SIG-M5 (cell line): ENCODE data around the gene NIP7.

ENCODE experiments used
- DNase-seq: peaks from one replicate; lab custom pipeline; 2025; lab: John Stamatoyannopoulos, UW

The NIP7 gene

GRCh38 chr16:69318911-69319289 is 20.7 kb upstream of the NIP7 start:
- DNase-seq: no peak

- DNase-seq: no peak
Observed at GRCh38 chr16:69319381-69319780, 20.2 kb upstream of the NIP7 start.

DNA sequence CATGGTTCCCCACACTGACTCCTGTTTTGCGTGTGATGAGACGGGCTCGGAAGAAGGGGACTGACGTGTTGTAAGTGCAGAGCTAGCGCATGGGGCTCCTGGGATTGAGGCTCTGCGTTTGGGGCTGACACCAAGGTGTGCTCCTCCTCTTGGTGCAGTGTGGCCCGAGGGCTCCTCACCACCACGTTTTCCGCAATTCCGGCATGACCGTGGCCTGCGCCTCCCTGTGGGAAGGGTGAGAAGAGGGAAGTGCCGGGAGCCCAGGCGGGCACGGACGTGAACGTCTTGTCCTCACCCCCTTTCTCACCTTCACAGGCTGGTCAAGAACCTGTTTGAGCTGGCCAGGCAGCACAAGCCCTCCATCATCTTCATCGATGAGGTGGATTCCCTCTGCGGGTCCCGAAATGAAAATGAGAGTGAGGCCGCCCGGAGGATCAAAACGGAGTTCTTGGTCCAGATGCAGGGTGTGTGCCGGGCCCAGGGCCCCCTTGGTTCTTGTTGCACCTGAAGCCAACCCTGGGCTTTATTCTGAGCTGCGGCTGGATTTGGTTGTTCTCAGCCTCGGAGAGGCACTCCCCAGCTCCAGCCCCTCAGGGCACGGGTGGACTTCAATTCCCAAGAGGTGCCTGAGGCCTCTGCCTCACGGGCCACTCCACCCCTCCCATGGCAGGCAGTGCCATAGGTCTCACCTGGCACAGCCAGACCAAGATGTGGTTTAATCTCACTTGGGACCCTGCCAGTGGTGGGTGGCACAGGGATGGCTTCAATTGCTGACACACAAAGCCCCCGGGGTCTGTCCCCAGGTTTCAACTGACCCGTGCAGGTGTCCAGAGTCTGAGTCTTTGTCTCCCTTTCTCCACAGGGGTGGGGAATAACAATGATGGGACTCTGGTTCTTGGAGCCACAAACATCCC is 19.5 kb upstream of the NIP7 start:
- no peak for DNase-seq

GRCh38 chr16:69320740-69321073 is 18.9 kb upstream of the NIP7 start:
- no peak for DNase-seq

- no peak for DNase-seq
Observed at GRCh38 chr16:69321080-69321479, 18.5 kb upstream of the NIP7 start.

DNA sequence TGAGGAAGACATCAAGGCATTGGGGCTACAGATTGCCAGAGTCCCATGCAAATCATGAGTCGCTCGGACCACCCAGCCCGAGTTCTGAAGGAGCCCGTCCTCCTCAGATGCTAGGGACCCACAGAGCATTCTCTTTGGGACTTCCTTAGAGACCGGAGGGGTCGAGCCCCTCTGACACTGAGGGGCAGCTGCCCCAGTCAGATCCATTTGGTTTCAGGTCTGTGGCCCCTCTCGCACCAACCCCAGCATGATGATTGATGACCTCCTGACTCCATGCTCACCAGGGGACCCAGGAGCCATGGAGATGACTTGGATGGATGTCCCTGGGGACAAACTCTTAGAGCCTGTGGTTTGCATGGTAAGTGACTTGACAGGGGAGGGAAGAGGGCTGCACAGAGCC is 17.2 kb upstream of the NIP7 start:
- no peak for DNase-seq

DNA sequence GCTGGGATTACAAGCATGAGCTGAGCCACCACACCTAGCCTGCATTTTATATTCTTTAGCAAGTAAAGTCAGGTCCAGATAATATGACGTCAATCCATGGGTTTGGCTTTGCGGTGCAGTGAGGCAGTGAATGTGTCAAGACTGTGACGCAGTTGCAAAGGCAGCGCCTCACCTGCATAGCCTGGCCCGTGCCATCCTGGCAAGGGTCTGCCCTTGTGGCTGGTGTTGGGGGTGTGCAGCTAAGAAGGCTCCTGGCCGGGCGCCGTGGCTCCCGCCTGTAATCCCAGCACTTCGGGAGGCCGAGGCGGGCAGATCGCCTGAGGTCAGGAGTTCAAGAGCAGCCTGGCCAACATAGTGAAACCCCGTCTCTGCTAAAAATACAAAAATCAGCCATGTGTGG is 16.2 kb upstream of the NIP7 start:
- no peak for DNase-seq

DNA sequence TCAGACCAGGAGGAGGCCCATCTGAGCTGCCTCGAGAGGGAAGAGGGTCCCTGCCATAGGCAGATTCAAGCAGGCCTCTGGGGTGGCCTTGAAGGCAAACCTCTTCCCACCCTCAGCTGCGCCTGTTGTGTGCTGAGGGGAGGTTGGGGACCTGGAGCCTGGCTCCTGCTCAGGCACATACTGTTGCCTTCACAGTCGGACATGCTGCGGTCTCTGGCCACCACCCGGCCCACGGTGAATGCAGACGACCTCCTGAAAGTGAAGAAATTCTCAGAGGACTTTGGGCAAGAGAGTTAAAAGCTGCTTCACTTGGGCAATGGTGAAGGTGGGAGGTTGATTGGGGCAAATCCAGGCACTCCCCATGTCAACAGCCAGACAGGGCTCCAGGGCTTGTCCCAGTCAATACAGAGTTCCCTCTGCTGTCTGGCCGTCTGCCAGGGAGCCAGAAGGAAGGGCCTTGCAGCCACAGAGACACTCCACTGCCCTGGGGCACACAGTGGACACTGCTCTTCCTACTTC is 15.5 kb upstream of the NIP7 start:
- DNase-seq: no peak

DNA sequence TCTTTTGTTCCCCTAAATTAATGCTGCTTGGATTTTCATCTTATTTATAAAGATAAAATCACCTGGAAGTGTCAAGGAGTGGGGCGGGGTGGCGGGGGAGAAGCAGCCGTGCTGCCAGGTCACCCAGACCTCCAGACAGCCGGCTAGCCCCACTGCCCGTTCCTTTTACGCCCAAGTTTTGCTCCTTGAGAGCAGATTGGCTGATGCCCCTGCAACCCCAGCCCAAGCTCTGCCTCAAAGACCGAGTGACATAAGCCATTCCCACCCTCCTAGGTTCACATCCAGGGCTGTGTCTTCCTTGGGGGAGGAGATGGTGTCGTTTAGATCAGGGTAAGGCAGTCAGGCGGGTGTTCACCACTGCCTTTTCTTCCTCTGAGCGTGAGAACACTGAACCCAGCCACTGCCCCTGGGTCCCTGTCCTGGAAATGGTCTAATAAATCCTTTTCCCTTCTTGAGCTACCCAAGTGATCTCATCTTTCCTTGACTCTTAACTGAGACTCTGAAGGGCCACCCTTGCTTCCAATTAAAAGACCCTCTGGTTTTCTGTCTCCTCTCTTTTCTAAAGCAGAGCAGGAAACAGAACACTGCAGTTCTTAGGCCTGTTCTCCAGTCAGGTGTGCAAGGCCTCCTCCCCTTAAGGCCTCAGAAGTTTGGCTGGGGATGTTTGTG is 14.9 kb upstream of the NIP7 start:
- no peak for DNase-seq

GRCh38 chr16:69325784-69326171 is 13.8 kb upstream of the NIP7 start:
- DNase-seq: no peak

DNA sequence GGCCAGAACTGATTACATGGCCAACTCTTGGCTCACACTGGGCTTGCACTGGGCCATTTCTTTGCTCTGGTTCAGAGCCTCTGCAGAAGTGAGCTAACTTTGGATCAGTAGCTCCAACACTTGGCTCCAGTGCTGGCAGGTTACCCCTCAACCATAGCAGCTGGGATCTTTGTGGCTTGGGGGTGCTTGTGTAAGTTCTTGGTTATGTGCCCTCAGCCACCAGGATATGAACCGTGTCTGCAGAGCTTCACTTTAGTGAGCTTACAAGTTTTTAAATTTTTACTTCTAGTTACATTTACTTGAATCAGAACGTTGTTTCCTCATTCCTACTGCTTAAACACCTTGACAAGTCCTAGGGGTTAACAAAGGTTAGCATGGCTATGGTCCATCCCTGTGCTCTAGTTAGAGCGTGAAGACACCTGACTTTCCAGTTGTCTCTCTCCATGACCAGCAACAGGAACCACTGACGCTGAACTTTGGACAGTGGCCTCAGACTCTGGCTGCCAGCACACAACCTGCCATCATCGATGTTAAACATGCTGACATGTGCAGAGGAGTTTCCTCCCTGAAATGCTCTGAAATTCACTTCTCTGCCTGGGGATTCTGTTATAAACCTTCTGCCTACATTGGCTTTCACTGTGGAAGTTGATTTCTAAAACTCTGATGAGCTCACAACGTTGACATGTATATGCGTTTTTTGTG is 13.2 kb upstream of the NIP7 start:
- no peak for DNase-seq

- DNase-seq: no peak
Observed at GRCh38 chr16:69327585-69328310, 11.8 kb upstream of the NIP7 start.

DNA sequence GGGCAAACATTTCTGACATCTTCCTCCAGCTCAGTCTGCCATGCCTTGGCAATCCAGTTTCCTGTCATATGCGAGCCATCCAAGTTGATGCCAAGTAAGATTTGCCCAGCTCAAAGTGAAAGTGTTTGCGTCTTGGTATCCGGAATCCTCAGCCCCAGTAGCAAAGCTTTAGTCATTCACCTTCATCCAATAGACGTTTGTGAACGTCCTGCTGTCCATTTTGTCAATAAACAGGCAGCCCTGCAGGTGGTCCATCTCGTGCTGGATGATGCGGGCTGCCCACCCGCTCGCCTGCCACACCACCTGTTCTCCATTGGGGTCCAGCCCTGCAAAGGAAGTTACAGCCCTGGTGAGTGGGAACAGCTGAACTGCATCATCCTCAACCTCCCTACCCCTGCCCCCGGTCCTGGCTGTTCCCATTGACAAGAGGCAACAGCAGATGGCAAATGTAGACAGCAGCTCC is 10.7 kb upstream of the NIP7 start:
- DNase-seq: no peak

DNA sequence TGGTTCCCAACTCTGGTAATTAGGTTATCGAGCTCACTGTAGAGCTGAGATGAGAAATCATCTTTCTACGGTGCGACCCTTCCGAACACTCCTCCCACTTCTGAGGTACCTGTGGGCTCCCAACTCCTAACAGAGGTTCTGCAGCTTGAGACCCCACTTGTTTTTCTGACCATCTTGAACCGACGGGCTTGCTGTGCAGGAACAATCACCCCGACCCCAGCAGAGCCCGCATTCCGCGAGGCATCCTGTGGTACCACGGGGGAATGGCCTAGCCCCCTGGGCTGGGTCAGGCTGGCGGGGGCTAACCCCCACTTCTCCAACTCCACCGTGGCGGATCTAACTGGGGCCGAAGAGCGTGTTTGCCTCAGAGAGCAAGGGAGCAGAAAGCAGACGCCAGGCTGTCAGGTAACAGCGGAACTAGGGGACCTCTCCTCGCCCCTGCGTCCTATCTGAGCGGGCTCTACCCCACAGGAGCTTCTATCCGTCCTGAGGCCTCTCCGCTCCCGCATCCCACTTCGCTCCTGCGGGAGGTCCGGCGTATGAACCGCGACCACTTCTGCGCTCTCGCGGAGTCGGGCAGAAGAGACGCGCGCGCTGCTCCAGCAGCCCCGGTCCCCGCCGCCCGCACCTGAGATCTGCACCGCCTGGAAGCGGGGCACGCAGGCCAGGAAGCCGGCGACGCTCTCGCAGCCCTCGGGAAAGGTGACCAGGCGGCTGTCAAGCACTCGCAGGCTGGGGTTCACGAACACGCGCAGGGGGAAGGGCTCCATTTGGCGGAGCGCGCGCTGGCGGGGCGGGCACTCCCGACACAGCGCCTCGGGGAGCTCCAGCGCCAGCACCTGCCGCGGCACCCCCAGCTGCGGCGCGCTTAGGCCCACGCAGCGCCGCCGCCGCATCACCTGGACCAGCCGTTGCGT is 9.9 kb upstream of the NIP7 start:
- no peak for DNase-seq

DNA sequence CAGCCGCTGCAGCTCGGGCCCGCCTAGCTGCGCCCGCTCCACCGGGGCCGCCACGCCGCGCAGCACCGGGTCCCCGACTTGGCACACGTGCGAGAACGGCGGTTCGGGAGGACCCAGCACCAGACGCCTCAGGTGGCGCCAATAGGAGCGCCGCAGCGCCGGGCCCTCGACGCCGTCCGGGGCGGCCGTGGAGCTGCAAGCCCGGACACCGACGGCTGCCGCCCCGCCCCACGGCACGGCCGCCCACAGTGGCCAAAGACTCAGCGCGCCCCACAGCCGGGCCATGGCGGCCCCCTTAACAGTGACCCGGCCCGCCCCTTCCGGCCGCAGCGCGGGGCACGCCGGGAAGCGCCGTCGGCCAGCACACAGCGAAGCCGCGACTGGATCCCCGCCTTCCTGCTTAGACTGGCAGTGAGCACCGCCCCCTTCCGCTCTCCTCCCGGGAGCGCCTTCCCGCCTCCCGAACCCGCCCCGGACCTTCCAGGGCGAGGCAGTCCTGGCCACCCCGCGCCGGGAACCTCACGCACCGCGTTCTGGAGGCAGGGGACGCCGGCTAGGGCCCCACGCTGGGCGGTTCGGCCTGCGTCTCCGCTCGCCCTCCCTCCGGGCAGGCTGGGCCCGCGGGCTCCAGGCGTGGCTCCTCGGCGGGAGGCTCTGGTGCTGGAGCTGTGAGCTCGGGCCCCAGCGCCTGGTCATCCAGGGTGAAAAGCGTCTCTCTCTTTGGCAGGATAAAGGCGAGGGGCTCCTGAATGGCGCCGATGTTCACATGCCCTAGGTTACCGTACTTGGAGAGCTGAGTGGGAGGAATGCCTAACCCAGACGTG is 9.1 kb upstream of the NIP7 start, which contains the start of gene PDF:
PDF (minus strand) TSS at position 303 of the 824 bp plus-strand sequence; CDS start at position 285, 18 bp downstream.
- DNase-seq: no peak

GRCh38 chr16:69334696-69335095 is 4.9 kb upstream of the NIP7 start:
- DNase-seq: no peak

DNA sequence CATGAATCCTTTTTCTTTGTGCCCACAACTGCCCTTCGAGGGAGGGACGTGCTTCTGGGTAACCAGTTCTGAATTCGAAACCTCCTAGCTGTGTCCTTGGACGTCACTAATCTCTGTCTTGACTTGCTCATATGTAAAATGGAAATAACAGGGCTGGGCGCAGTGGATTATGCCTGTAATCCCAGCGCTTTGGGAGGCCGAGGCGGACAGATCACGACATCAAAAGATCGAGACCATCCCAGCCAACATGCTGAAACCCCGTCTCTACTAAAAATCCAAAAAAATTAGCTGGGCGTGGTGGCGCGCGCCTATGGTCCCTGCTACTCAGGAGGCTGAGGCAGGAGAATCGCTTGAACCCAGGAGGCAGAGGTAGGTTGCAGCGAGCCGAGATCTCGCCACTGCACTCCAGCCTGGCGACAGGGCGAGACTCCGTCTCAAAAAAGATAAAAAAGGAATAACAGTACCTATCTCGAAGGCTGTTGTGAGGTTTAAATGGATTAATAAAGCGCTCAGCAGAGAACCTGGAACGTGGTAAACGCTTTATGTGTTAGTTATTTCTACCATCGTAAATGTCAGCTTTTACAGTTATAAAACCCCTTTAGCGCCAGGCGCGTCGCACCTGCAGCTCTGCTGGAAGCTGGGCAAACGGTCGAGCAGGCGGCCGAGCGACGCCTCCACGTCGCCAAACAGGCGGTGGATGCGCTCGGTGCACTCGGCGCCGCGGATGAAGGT is 849 bp upstream of the NIP7 start:
- DNase-seq: no peak

GRCh38 chr16:69340095-69340644 is 598 bp downstream of the NIP7 start:
- DNase-seq: no peak

DNA sequence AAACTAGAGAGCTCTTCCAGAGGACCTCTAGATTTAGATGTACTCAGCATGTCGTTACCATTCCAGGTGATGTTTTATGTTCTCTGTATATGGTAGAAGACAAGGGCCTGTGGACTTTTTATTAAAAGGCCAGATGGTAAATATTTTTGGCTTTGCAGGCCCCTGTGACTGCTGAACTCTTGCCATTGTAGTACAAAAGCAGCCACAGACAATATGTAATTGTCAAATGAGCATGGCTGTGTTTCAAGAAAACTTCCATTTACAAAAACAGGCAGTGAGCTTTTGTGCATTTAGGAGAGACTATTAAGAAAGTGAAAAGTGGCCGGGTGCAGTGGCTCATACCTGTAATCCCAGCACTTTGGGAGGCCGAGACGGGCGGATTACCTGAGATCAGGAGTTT is 4.6 kb downstream of the NIP7 start:
- no peak for DNase-seq
